Gastrocnemius medialis (tissue), 4 donors: ENCODE data around the gene MYH7B. TPM values are rescaled to one million over a fixed set of nuclear protein-coding genes. Genes with fewer than 3 reads are reported as not detected.

Experiments
- ATAC-seq, 2 donors: fragments of 150-250 bp; one replicate each; pipeline ENCODE4 v1.9.1; 2016
- DNase-seq, 2 donors: peaks; one replicate each; pipeline ENCODE4 v3.0.0-alpha.2; 2019
- H3K27ac ChIP-seq, 4 donors: fragments of 200-600 bp; sonication (generic); 1 replicate in 1 of 4; 2 replicates in 3 of 4; pipeline ENCODE4 v1.5.1; 2016 to 2018; ENCODE audit warnings: mild to moderate bottlenecking in 2 of 4, moderate library complexity in 1 of 4
- H3K27me3 ChIP-seq, 3 donors: fragments of 200-600 bp; sonication (generic) in 2 of 3; 1 replicate in 1 of 3; 2 replicates in 2 of 3; pipeline versions ENCODE4 v1.5.1 to v1.6.0; 2016 to 2019; ENCODE audit warnings: mild to moderate bottlenecking in 1 of 3, moderate library complexity in 1 of 3
- H3K36me3 ChIP-seq, 2 donors: fragments of 200-600 bp; sonication (generic) in 1 of 2; one replicate each; pipeline ENCODE4 v1.5.1; 2017 to 2018
- H3K4me1 ChIP-seq, 2 donors: fragments of 200-600 bp; sonication (generic) in 1 of 2; one replicate each; pipeline ENCODE4 v1.5.1; 2016 to 2017; ENCODE audit warnings: mild to moderate bottlenecking in 2 of 2
- H3K4me3 ChIP-seq, 4 donors: fragments of 200-600 bp; sonication (generic) in 3 of 4; 1 replicate in 1 of 4; 2 replicates in 3 of 4; pipeline ENCODE4 v1.5.1; 2016 to 2019; ENCODE audit warnings: mild to moderate bottlenecking in 2 of 4
- H3K9me3 ChIP-seq, 3 donors: fragments of 200-600 bp; sonication (generic) in 2 of 3; 1 replicate in 1 of 3; 2 replicates in 2 of 3; pipeline ENCODE4 v1.5.1; 2016 to 2019
- POLR2A ChIP-seq, 2 donors: fragments of 450-650 bp; IDR thresholded peaks; one replicate each; pipeline ENCODE4 v1.6.1; 2017; ENCODE audit warnings: antibody characterized with exemption in 2 of 2, mild to moderate bottlenecking in 2 of 2, moderate library complexity in 2 of 2
- in situ Hi-C, 4 donors: fragments of 200-750 bp; cut with MboI; loops; one replicate each; pipeline versions ENCODE4 v1.15.0 to v1.8.0; 2017; ENCODE audit warnings: low sequenced_read_pairs in 4 of 4
- intact Hi-C: fragments of 100-400 bp; cut with DNase I; formaldehyde crosslinking; loops from one replicate; pipeline ENCODE4 v1.15.1; 2023; ENCODE audit warnings: low total_unique reads
- total RNA-seq, 4 donors: library from RNA; depleted of rRNA; stranded (reverse); fragments of >200 nt; gene quantifications; one replicate each; pipeline versions ENCODE4 v1.1.0 to v1.2.3, GENCODE V29; 2016
- TF ChIP-seq, protein P1 (sequence below), 5 experiments: fragments of 450-650 bp in 3 of 5; fragments of 200-600 bp in 2 of 5; sonication (generic) in 2 of 5; IDR thresholded peaks in 4 of 5; conservative IDR thresholded peaks in 1 of 5; 1 replicate in 4 of 5; 2 replicates in 1 of 5; pipeline ENCODE4 v1.5.1; 2016 to 2019; ENCODE audit warnings: antibody characterized with exemption in 5 of 5, mild to moderate bottlenecking in 3 of 5, moderate library complexity in 3 of 5

Gene MYH7B
- total RNA-seq, 4 donors from 2014 or later: 1.6 to 8.5 (median 3.3) TPM

DNA sequence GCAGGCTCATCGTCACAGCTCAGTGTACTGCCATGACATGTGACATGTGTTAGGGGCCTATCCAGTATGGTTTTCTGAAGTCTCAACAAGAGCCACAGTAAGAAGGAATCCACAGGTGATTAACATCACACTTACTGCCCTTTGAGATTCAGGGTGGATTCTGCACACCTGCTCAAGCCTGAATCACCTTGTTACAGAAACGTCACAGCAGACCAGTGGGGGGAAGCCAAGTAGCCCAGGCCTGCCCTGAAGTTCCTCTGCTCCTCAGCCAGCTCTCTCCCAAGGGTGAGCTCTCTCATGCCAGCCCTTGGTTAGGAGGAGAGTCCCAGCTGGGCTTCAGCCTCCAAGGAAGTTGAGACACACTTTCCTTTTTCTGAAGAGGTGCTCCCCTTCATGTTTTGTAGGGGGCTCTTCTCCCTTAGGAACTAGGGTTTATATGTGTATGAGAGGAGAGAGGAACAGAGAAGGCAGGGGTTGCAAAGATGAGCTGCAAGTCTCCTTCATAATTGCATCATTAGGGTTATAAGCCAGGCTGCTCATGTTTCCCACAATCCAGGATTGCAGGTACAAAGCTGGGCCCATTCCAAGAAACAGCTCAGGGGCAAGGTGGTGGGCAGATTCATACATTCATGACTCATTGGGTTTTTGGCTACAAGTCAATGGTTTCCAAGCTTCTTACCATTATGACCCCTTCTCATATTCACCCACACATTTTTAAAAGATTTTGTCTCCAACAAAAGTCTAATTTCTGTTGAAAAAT lies 11.7 kb upstream of the MYH7B start:
- peak in 1 of 2 donors; percentile 24 for ATAC-seq

DNA sequence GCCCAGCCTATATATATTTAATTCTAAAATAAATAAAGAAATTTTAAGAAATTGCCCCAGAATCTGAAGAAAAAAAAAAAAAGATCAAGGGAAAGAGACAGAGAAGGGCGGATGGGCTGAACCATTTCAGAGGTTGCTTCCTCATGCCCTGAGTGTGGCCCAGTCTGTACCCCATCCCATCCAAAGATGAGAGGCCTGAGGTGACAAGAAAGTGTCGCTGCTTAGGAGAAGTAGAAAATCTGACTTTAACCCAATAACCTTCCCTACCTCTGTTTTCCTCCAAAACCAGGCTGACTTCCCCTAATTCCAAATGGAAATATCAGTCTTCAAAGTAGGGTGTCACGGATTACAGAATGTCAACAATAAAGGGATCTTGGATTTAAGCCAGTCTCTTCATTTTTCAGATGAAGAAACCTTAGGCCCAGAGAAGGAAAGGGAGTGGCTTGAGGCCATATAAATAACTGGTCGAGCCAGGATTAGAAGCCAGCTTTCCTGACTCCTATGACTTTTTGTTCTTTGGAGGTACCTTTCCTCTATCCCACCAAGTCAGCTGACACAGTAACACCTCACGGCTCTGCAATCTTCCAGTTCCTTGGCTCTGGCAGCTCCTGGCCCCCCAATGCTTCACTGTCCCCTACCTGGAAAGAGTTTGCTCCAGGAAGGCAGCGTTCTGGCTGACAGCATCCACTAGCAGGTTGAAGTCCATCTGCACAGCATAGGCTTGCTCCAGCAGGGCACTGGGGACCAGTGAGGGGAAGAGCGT lies 10.2 kb upstream of the MYH7B start:
- TF ChIP-seq, protein P1, sequence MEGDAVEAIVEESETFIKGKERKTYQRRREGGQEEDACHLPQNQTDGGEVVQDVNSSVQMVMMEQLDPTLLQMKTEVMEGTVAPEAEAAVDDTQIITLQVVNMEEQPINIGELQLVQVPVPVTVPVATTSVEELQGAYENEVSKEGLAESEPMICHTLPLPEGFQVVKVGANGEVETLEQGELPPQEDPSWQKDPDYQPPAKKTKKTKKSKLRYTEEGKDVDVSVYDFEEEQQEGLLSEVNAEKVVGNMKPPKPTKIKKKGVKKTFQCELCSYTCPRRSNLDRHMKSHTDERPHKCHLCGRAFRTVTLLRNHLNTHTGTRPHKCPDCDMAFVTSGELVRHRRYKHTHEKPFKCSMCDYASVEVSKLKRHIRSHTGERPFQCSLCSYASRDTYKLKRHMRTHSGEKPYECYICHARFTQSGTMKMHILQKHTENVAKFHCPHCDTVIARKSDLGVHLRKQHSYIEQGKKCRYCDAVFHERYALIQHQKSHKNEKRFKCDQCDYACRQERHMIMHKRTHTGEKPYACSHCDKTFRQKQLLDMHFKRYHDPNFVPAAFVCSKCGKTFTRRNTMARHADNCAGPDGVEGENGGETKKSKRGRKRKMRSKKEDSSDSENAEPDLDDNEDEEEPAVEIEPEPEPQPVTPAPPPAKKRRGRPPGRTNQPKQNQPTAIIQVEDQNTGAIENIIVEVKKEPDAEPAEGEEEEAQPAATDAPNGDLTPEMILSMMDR (IDR thresholded peaks at IDR 0.05 in 4 of 5, conservative IDR thresholded peaks at IDR 0.05 in 1 of 5): no peak
- TF ChIP-seq POLR2A (IDR thresholded peaks at IDR 0.05): no peak
- intact Hi-C loops (no loop called here), in situ Hi-C loops (no loop called here)
- Histone ChIP-seq H3K4me3 (no peak overlapping the region), H3K36me3 (peaks cover 0 to 12% of the 10 kb centered on the region in 2 donors), H3K27me3 (no peaks in the 10 kb centered on the region), H3K4me1 (peaks cover 25 to 46% of the 10 kb centered on the region in 2 donors), H3K27ac (peak overlapping the region; percentile 32 to 68 (median 63)), H3K9me3 (no peaks in the 10 kb centered on the region)
- DNase-seq (no peak), ATAC-seq (peak in 1 of 2 donors; percentile 10)

More for the DNA sequence above, 11.7 kb upstream of the MYH7B start:
- Histone ChIP-seq H3K4me1 (peaks cover 38 to 58% of the 10 kb centered on the region in 2 donors), H3K27me3 (no peaks in the 10 kb centered on the region), H3K9me3 (no peaks in the 10 kb centered on the region), H3K4me3 (no peak overlapping the region), H3K27ac (peak overlapping the region in 3 of 4 donors; percentile 38 to 77 (median 61)), H3K36me3 (peaks cover 0 to 12% of the 10 kb centered on the region in 2 donors)
- in situ Hi-C loops: no loop called here
- intact Hi-C loops: no loop called here
- TF ChIP-seq POLR2A (IDR thresholded peaks at IDR 0.05): no peak
- TF ChIP-seq, protein P1 (IDR thresholded peaks at IDR 0.05 in 4 of 5, conservative IDR thresholded peaks at IDR 0.05 in 1 of 5): no peak
- DNase-seq: no peak

DNA sequence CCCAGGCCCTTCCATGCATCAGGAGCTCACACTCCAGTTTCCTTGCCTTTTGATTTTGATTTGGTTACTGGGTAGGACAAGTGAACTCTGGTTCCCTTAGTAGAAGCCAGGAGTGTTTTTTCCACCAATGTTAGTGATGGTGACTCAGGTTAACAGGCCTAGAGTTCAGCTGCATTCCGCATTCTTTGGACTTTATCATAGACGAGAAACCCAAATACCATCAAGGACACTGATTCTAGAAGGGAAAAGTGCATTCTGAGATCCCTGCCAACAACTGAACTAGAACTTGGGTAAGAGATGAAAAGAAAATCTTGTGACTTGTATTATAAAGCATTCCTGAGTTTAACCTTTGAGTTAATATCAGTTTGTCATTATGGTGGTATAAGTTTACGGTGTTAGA lies 9.0 kb upstream of the MYH7B start:
- no peaks in the 10 kb centered on the region for H3K27me3 ChIP-seq
- peak overlapping the region in 3 of 4 donors; percentile 32 to 68 (median 66) for H3K27ac ChIP-seq
- H3K36me3 ChIP-seq: peaks cover 0 to 12% of the 10 kb centered on the region in 2 donors

DNA sequence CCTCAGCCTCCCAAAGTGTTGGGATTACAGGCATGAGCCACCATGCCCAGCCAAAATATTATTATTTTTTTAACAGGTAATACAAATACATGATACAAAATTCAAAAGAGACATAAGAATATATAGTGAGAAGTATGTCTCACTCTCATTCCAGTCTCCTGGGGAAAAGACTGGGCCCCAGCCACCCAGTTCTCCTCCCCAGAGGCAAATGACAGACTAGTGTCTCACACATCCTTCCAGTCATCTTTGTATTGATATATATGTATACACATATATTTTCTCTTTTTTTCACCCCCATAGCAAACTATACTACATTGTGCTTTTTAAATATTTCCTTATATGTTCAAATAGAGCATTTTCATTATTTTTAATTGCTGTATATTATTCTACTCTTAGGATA lies 8.3 kb upstream of the MYH7B start:
- intact Hi-C loops: no loop called here
- no peaks in the 10 kb centered on the region for H3K27me3 ChIP-seq
- TF ChIP-seq, protein P1 (IDR thresholded peaks at IDR 0.05 in 4 of 5, conservative IDR thresholded peaks at IDR 0.05 in 1 of 5): no peak
- TF ChIP-seq POLR2A (IDR thresholded peaks at IDR 0.05): no peak
- H3K27ac ChIP-seq: peak overlapping the region in 3 of 4 donors; percentile 7 to 68 (median 41)
- H3K9me3 ChIP-seq: no peaks in the 10 kb centered on the region
- peaks cover 26 to 47% of the 10 kb centered on the region in 2 donors for H3K4me1 ChIP-seq
- H3K4me3 ChIP-seq: no peak overlapping the region
- ATAC-seq (no peak), DNase-seq (no peak)
- peaks cover 0 to 7% of the 10 kb centered on the region in 2 donors for H3K36me3 ChIP-seq
- in situ Hi-C loops: no loop called here

More for the DNA sequence above, 9.0 kb upstream of the MYH7B start:
- no peak overlapping the region for H3K4me3 ChIP-seq
- ATAC-seq (no peak), DNase-seq (no peak)
- in situ Hi-C loops: no loop called here
- TF ChIP-seq POLR2A (IDR thresholded peaks at IDR 0.05): no peak
- TF ChIP-seq, protein P1 (IDR thresholded peaks at IDR 0.05 in 4 of 5, conservative IDR thresholded peaks at IDR 0.05 in 1 of 5): no peak
- intact Hi-C loops: no loop called here
- peaks cover 20 to 46% of the 10 kb centered on the region in 2 donors for H3K4me1 ChIP-seq
- H3K9me3 ChIP-seq: no peaks in the 10 kb centered on the region
